HG03432 (cell line): ENCODE data around the gene SOCS1.
"Not testable (repeated sequence)": the region's sequence is repeated elsewhere in the genome, so short reads cannot be mapped to it uniquely, and the experiment has no call there.

Experiments used
- ATAC-seq: cut with Tn5 transposase; IDR thresholded peaks from one replicate; pipeline ENCODE4 v1.9.1; 2021; ENCODE audit warnings: mild to moderate bottlenecking, moderate library complexity; ENCODE audit not compliant: unreplicated experiment

SOCS1 gene, protein sequence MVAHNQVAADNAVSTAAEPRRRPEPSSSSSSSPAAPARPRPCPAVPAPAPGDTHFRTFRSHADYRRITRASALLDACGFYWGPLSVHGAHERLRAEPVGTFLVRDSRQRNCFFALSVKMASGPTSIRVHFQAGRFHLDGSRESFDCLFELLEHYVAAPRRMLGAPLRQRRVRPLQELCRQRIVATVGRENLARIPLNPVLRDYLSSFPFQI

DNA sequence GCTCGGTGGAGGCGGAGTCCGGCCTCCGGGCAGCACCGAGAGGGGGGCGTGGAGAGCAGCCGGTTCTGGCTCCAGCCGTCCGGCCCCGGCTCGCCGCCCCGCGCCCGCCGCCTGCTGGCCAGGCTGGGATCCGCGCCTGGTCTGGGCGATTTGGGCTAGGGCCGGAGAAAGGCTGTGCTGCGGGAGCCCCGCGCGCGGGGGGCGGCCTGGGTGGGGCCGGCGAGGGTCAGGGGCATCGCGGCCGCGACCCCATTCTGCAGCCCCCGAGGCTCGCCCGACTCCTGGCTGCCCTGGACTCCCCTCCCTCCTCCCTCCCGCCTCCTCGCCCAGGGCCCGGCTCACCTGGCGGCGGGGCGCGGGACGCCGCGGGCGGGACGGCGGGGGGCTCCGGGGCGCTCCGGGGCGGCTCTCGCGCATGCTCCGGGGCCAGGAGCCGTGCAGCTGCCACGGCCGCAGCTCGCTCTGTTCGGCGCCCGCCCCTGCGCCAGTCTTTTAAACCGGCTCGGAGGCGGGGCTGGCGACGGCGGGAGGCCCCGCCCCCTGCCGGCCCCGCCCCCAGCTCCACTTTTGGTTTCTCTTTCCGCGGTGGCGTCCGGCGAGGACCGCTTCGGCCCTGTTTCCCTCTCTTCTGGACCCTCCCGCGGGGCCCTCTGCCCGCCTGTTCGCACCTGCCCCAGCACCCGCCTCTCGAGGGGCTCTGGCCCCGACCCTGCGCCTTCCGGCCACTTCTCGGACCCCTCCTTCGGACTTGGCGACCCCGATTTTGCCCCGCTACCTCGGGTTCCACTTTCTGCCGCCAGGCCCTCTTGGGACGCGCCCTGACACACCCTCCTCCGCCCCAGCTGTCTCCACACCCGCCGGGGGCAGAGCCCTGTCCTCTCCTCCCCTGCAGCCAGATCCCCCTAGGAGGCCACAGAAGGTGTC, at the start of gene SOCS1:
TSS of gene SOCS1 (minus strand) at position 468 of the 924 bp plus-strand sequence. CDS start 726 bp downstream, outside the sequence.
- ATAC-seq: peak; percentile 61

DNA sequence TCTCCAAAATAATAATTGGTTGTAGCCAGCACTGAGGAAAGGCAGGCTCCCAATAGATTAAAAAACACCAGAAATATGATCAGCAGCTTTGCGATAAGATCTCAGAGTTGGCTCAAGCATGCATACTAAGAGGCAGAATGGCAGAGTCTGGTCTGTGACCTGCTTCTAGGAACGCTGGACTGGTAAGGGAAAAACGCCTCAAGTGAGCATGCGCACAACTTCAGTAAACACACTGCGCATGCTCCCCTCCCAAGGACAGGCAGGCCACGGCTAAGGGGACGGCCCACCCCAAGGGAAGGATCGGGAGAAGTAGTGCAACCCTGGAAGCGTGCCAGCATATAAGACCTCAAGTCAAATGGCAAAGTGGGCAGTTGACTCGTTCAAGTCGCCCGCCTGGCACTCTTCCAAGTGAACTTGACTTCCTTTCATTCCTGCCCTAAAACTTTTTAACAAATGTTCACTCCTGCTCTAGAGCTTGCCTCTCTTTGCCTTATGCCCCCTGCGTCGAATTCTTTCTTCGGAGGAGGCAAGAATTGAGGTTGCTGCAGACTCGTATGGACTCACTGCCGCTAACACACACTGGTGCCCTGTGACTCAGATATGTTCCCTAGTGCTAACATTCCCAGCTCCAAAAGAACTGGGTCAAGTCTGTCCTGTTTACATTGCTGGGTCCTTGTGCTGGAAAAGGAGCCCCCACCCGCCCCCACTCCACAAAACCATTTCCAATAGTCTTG, 47.6 kb upstream of the SOCS1 start:
- no peak for ATAC-seq

DNA sequence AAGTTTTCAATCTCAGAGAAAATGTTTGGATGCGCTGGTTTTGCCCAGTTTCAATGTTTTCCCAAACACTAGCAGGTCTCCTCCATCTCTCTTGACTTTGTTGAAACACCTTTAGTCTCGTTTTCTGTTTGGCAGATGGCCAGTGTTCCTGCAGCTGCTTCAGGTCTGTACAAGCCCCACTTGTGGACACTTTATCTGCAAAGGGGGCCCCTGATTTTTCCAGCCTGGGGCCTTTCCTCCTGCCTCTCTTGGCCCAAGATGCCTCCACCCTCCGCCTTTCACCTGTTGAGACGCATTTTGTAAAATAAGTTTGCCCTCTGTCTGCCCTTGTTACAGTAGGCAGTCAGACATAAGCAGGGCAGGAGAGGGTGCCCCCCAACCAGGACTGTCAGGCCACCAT, 47.0 kb upstream of the SOCS1 start:
- no peak for ATAC-seq

- no peak for ATAC-seq
Measured at GRCh38 chr16:11301645-11302501, 45.9 kb upstream of the SOCS1 start.

DNA sequence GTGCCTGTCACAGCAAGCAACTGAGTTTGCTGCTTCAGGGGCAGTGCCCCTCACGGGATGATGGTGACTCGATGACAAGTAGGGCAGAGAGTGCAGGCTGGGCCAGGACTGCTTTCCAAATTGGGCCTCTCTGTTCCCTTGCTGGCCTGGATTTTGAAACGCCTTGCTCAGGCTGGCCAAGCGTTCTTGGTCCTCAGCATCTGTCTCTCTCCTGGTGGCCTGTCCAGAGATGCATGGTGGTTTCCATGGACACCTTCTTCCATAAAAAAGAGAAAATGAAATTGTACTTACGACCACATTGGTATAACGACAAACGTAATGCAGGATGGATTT, 44.5 kb upstream of the SOCS1 start:
- no peak for ATAC-seq

GRCh38 chr16:11299865-11300559, 44.0 kb upstream of the SOCS1 start:
- no peak for ATAC-seq

DNA sequence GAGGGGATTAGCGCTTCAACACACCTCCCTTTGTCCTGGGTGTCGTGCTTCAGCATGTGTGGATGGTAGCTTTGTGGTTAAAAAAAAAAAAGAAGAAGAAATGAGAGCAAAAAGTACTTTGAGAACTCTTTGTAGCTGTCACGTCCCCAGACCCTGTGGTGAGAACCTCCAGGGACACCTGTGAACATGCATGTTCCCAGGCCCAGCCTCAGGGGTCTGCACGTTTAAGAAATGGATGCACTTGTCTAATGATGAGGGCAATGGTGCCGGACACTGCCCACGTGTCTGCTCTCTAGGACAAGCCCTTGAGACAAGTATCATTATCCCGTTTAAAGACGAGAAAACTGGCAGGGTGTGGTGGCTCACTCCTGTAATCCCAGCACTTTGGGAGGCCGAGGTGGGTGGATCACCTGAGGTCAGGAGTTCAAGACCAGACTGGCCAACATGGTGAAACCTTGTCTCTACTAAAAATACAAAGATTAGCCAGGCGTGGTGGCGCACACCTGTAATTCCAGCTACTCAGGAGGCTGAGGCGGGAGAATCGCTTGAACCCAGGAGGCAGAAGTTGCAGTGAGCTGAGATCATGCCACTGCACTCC, 43.0 kb upstream of the SOCS1 start:
- not testable (repeated sequence) for ATAC-seq

DNA sequence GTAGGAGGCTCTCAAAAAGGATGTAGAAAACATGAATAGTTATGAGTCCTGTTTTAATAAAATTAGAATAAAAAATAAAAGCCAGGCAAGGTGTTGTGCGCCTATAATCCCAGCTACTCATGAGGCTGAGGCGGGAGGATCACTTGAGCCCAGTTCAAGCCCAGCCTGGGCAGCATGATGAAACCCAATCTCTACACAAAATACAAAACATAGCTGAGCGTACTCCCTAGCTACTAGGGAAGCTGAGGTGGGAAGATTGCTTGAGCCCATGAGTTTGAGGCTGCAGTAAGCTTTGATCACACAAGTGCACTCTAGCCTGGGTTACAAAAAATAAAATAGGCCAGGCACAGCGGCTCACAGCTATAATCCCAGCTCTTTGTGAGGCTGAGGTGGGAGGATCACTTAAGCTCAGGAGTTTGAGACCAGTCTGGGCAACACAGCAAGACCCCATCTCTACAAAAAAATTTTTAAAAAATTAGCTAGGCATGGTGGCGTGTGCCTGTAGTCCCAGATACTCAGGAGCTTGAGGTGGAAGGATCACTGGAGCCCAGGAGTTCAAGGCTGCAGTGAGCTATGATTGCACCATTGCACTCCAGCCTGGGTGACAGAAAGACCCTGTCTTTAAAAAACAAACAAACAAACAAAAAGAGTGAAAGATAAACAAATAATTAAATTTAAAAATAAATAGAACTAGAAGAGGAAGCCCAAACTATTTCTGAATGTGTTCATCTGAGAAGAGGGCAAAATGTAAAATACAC, 42.3 kb upstream of the SOCS1 start:
- no peak for ATAC-seq

DNA sequence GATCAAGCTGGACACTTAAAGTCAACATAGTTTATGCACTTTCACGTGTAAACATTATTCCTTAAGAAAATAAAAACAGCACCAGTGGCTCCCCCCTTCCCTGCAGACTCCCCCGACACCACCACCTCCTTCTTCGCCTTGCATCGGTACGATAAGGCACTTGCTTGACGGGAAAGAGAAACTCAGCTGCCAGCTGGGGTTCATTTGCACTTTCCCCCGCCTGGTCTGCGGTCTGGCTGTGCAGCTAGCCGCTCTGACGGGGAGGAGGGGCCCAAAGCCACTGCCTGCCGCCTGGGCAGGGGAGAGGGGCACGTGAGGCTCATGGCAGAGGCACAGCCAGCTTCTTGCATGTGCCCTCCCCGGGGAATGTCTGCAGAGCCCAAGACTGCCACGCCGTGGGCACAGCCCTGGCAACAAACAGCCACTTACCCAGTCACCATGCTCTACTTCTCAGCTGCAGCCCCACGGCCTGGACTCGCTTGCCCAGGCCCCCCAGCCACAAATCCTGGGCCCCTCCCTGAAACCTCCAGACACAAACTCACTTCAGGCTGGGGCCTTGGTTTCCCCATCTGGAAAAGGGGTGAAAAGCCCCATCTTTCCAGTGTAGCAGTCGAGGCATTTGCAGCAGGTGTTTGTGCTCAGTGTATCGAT, 41.6 kb upstream of the SOCS1 start:
- peak; percentile 87 for ATAC-seq

DNA sequence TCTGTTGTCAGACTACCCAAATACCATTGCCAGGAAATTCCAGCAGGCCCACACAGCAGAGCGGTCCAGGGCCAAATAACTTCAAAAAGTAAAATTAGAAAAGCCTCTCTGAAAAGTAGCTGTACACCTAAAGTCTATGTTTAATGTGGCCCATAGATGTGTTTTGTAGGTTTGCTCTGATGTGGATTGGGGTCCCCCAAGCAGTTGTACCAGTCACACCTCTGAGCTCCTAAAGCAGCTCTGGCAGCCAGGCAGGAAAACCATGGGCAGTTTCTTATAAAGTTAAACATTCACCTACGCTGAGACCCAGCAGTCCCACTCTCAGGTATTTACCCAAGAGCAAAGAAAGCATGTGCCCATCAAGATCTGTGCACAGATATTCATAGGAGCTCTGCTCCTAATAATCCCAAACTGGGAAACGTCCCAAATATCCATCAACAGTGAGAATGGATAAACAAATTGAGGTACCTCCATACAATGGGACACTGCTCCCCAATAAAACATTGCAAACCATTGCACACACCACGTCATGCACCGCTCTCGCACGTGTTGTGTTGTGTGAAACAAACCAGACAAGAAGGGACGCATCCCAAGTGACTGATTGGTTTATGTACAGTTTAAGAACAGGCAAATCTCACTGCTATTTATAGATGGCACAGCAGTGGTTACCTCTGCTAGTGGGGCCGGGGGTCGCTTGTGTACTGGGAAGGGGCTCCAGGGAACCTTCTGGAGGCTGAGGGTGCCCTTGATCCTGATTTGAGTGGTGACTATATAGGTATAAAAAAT, 40.9 kb upstream of the SOCS1 start:
- ATAC-seq: peak; percentile 14

DNA sequence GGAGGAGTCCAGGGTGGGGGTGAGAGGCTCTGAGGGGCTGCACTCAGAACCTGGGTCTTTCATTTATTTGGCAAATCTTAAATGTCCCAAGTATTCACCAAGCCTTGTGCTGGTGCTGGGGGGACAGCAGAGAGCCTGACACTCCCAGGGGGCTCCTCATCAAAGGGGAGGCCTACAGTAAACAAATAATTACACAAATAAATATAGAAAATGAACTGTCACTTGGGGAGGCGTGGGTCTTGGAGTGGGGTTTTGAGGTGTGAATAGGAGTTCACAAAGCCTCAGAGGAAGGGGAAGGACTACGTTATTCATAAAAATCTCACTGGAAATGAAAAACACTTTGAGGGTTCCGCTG, 40.3 kb upstream of the SOCS1 start:
- ATAC-seq: no peak

GRCh38 chr16:11295672-11296071, 39.7 kb upstream of the SOCS1 start:
- ATAC-seq: no peak

DNA sequence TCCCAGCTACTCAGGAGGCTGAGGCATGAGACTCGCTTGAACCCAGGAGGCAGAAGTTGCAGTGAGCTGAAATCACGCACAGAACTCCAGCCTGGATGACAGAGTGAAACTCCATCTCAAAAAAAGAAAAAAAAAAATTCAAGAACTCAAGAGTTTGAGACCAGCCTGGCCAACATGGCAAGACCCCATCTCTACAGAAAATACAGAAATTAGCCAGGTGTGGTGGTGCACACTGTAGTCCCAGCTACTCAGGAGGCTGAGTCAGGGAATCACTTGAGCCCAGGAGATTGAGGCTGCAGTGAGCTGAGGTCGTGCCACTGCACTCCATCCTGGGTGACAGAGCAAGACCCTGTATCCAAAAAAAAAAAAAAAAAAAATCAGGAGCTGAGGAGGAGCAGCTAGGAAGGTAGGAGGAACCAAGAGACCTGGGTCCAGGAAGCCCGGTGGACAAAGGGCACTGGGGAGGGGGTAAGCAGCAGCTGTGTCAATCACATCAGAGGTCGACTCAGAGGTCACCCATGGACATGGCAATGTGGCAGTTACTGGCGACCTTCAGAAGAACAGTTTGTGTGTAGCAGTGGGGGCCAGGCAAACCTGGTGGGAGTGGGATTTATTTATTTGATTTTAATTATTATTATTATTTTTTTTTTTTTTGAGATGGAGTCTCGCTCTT, 36.2 kb upstream of the SOCS1 start:
- no peak for ATAC-seq

DNA sequence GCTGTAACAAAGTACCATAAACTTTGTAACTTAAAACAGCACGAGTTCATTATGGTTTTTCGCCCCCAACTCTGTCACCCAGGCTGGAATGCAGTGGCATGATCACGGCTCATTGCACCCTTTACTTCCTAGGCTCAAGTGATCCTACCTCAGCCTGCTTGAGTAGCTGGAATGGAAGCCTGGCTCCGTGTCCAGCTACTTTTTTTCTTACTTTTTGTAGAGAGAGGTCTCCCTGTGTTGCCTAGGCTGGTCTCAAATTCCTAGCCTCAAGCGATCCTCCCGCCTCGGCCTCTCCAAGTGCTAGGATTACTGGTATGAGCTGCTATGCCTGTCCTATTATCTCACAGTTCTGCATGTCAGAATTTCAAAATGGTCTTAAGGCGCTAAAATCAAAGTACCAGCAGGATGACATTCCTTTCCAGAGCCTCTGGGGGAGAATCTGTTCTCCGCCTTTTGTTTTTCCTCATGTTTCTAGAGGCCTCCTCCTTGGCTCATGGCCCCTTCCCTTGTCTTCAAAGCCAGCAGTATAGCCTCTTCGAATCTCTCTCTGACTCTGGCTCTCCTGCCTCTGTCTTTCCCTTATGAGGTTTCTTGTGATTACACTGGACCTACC, 35.2 kb upstream of the SOCS1 start:
- no peak for ATAC-seq

- ATAC-seq: no peak
Measured at GRCh38 chr16:11290102-11290893, 34.3 kb upstream of the SOCS1 start.

DNA sequence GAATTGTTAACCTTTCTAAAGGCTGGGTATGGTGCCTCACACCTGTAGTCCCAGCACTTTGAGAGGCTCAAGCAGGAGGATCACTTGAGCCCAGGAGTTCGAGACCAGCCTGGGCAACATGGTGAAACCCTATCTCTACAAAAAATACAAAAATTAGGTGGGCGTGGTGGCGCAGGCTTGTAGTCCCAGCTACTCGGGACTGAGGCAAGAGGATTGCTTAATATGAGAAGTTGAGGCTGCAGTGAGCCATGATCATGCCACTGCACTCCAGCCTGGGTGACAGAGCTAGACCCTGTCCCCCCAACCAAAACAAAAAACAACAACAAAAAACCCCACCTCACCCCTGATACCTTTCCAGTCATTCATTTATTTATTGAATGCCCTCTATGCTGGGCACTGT, 33.7 kb upstream of the SOCS1 start:
- ATAC-seq: not testable (repeated sequence)
